Stimulated activated CD8-positive, alpha-beta memory T cell treated with anti-CD3 and anti-CD28 coated beads, Interleukin-15, amount 100 ng/mL, for 1 hour (primary cell): Measurements from ENCODE around the gene AMZ2.
"Not testable (repeated sequence)": the region's sequence is repeated elsewhere in the genome, so short reads cannot be mapped to it uniquely, and the experiment has no call there.

Experiments
- DNase-seq: peaks from one replicate; pipeline ENCODE4 v3.0.0-alpha.2; 2020; ENCODE audit warnings: low read depth

AMZ2 gene

GRCh38 chr17:68220786-68221185 lies 27.1 kb upstream of the AMZ2 start:
- DNase-seq: not testable (repeated sequence)

DNA sequence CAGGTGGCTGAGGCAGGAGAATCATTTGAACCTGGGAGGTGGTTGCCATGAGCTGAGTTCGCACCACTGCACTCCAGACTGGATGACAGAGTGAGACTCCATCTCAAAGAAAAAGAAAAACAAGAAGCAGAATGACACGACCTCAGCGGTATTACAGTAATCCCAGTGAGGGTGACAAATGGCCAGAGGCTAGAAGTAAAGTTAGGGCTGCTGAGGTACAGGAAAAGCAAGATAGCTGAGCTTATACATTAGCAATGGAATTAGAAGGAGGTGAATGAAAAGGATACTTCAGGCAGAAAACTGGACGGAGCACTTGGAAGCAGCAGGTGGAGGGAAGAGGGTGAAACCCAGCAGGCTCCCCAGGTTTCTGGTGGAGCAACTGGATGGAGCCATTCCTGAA lies 26.1 kb upstream of the AMZ2 start:
- DNase-seq: no peak

DNA sequence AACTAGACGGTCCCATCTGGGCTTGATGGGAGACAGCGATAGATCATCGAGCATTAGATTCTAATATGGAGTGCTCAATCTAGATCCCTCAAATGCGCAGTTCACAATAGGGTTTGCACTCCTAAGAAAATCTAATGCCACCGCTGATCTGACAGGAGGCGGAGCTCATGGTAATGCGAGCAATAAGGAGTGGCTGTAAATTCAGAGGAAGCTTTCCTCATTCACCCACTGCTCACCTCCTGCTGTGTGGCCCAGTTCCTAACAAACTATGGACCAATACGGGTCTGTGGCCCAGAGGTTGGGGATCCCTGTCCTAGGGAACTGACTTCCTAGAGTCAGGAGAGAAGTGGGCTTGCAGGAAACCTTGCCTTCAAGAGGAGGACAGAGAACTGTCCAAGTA lies 25.2 kb upstream of the AMZ2 start:
- DNase-seq: no peak

DNA sequence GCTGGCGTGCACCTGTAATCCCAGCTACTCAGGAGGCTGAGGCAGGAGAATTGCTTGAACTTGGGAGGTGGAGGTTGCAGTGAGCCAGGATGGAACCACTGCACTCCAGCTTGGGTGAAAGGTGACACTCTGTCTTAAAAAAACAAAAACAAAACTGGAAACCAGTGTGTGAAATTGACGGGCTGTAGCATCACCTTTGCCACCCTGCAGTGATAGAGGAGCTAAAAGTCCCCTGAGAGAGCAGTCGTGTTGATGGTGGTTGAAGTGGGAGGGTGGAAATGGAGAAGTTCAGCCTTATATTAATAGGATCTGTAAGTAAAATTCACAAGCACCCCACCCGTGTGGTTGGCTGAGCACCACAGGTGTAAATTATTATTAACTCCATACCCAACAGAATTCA lies 22.8 kb upstream of the AMZ2 start:
- DNase-seq: not testable (repeated sequence)

- DNase-seq: not testable (repeated sequence)
Observed at GRCh38 chr17:68228039-68228680, 19.7 kb upstream of the AMZ2 start.

GRCh38 chr17:68228817-68229570 lies 18.8 kb upstream of the AMZ2 start:
- DNase-seq: no peak

DNA sequence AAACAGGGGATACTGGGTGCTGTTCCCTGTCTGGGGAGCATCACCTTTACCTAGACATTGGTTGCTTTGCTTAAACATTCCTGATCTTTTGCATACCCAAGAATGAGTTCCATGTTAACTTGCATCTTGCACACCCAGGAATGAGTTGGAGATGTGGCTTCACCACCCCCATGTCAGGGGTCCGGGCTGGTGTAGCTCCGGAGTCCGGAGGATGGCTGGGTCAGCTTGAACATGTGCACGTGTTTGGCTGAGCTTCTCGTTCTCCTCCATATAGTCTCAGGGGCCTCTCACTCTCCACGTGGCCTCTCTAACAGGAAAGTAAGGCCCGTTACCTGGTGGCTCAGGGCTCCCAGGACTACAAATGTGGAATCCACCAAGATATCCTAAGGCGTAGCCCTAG lies 18.2 kb upstream of the AMZ2 start:
- DNase-seq: no peak

DNA sequence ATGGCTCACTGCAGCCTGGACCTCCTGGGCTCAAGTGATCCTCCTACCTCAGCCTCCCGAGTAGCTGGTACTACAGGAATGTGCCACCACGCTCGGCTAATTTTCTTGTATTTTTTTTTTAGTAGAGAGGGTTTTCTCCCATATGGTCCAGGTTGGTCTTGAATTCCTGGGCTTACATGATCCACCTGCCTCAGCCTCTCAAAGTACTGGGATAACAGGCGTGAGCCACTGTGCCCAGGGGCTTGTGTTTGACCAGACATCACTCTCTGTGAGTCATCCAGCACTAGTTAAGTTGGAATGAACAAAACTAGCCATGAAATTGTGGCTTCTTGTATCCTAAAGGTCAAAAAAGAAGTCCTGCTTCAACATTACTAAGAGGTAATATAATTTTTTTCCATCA lies 16.7 kb upstream of the AMZ2 start:
- DNase-seq: not testable (repeated sequence)

GRCh38 chr17:68231541-68231940 lies 16.3 kb upstream of the AMZ2 start:
- no peak for DNase-seq

DNA sequence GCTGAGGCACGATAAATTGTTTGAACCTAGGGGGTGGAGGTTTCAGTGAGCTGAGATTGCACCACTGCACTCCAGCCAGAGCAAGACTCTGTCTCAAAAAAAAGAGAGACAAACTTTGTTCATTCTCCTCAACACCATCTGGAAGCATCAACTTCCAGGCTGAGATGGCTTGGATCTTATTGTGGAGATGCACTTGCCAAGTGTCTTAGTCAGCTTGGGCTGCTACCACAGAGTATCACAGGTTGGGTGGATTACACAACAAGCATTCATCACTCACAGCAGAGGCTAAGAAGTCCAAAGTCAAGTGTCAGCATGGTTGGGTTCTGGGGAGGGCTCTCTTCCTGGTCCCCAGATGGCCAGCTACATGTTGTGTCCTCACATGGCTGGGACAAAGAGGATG lies 15.1 kb upstream of the AMZ2 start:
- not testable (repeated sequence) for DNase-seq

DNA sequence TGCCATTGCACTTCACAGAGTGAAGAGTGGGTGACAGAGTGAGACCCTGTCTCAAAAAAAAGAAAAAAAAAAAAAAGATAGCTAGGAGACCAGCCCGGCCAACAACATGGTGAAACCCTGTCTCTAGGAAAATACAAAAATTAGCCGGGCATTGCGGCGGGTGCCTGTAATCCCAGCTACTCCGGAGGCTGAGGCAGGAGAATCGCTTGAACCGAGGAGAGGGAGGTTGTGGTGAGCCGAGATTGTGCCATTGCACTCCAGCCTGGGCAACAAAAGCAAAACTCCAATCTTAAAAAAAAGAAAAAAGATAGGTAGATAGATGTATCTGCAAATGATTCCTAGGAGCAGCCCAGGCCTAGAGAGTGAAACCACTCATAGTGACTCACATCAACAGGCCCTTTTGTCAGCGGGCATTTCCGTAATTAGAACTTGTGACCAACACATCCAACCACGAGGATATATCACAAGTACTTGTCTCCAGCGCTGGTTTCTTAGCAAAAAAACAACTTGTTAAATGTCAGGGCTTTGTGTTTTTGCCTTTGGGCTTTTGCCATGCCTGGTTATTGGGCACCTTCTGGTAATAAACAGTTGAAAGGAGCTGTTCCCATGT lies 13.0 kb upstream of the AMZ2 start:
- DNase-seq: not testable (repeated sequence)

GRCh38 chr17:68235336-68235791 lies 12.5 kb upstream of the AMZ2 start:
- DNase-seq: not testable (repeated sequence)

DNA sequence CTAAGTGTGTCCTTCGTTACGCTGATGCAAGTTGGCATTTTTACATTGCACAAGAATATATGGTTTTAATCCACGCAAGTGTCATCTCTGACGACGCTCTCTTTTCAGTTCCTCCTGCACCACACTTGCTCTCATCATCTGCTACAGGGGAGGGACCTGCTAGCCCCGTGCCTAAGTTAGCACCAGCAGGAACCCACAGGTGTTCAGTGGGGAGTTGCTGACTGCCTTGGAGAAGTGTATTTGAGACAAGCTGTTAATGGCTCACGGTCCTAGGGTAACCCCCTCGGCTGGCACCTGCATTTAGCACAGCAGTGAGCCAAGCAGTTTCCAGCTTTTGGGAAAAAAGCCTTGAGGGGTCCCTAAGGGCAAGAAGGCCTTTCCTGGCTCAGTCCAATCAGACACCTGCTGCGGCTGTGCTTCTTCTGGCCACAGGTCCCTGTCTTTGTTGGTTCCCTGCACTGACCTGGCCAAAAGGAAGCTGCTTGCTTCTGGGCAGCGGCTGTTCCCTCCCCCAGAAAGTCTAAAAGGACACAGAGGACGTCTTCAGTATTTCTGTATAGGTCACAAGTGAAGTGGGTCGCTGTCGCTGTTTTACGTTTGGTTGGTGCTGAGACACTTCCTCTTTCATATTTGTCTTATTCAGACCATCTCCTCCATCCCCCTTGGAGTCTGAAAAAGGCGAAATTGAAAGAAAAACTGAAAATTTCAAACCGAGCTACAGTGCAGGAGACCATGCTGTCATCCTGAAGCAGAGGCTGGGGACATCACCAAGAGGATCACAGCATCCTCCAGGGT lies 10.3 kb upstream of the AMZ2 start:
- DNase-seq: not testable (repeated sequence)

- DNase-seq: no peak
Observed at GRCh38 chr17:68238164-68238870, 9.5 kb upstream of the AMZ2 start.

DNA sequence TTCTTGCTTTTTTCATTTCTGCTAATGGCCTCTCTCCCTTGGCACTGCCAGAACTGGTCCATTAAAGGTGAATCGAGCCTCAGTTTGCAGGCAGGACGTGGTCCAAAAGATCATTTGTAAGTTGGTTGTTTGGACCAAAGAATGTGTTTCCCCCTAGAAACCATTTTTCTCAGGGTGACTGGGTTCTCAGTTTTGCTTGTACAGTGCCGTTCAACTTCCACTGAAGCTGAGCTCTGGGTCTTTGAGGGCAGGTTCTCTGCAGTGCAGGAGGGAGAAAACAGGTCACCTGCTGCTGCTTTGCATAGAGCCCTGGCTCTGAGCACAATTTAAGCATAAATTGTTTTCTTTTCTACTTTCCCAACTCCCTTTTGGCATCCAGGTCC lies 9.0 kb upstream of the AMZ2 start:
- no peak for DNase-seq

- DNase-seq: no peak
Observed at GRCh38 chr17:68239632-68240366, 8.0 kb upstream of the AMZ2 start.

DNA sequence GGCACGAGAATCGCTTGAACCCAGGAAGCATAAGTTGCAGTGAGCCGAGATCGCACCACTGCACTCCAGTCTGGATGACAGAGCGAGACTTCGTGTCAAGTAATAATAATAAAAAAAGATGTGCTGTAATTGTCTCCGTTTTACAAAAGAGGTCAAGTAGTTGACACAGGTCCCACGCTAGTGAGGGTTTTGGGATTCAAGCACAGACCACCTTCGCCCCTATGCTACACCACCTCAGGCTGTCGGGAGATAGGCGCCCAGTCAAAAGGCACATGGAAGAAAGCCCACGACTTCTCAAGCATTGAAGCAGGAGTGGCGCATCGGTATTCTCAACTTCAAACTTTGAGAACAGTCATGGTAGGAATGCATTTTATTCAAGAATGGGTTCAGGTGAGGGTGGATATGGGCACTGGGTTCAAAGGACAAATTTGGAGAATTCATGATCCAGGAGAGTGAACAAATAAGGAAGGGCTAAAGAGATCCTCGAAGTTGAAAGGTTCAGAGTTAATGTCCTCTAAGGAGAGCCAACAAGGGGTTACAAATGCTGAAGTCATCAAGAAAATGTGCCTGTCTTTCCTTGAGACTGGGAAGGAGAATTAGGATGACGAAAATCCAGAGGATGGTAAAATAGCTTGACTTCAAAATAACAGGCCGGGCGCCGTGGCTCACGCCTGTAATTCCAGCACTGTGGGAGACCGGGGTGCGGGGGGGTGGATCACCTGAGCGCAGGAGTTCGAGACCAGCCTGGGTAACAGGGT lies 1.4 kb upstream of the AMZ2 start:
- DNase-seq: no peak

DNA sequence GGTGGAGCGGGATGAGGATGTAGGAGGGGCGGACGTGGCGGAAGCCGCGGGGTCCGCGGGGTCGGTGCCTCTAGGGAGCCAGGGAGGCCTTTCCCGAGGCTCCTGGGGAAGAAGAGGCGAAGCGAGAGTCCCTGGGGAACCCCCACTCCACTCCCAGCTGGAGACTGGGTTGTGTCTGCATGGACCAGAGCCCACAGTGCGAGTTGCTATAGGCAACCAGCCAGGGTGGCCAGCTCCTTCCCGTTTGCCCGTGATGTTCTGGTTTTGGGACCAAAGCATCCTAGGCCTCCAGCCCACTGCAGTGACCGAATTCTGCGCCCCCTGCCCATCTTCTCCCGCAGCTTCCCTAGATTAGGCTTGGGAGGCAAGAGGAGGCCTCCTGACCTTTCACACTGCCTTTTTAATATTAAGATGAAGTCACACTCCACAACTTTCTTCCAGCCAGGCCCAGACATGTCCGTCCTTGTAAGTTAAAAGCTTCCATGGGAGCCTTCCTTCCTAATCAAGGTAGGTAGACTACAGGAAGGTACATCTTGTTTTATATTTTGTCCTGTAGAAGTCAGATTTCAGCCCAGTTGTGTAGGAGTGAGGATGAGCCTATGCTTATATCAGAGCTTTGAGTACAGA lies 469 bp downstream of the AMZ2 start:
- no peak for DNase-seq

DNA sequence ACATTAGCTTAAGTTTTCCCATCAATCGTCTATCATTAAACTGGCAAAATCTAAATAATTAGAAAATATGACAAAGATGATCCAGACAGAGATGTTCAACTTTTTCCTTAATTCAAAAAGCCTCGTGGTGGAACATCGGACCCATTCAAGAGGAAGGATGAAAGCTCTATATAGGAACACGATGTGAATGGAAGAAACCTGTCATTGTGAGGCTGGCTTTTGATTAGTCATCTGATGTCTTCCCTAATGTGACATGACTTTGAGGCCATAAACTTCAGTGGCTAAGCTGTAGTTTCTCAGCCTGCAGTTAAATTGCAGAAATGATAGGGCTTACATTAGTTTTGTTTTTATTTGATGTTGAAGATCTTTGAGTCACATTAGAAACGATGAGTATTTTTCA lies 1.0 kb downstream of the AMZ2 start:
- no peak for DNase-seq

DNA sequence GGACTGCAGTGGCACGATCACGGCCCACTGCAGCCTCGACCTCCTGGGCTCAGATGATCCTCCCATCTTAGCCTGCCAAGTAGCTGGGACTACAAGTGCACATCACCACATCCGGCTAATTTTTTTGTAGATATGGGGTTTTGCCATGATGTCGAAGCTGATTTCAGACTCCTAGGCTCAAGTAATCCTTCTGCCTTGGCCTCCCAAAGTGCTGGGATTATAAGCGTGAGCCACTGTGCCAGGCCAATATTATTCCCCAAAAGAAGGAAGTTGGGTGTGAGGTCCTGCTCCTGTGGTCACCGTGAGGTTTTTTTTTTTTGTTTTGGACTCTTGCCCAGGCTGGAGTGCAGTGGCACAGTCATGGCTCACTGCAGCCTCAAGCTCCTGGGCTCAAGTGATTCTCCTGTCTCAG lies 1.5 kb downstream of the AMZ2 start:
- DNase-seq: no peak
